Prostate gland (tissue), 2 donors: Measurements from ENCODE around the gene RIOK3.

Source experiments
- POLR2A ChIP-seq: fragments of 450-650 bp; IDR thresholded peaks from one replicate; pipeline ENCODE4 v1.6.1; 2016; ENCODE audit warnings: antibody characterized with exemption, mild to moderate bottlenecking
- TF ChIP-seq, protein P1 (sequence below), 4 experiments: fragments of 200-600 bp in 2 of 4; fragments of 450-650 bp in 2 of 4; sonication (generic) in 2 of 4; IDR thresholded peaks; 1 replicate in 3 of 4; 2 replicates in 1 of 4; pipeline ENCODE4 v1.5.1; 2016 to 2019; ENCODE audit warnings: antibody characterized with exemption in 4 of 4, mild to moderate bottlenecking in 2 of 4, moderate library complexity in 2 of 4

- no peak for TF ChIP-seq POLR2A
- TF ChIP-seq, protein P1, sequence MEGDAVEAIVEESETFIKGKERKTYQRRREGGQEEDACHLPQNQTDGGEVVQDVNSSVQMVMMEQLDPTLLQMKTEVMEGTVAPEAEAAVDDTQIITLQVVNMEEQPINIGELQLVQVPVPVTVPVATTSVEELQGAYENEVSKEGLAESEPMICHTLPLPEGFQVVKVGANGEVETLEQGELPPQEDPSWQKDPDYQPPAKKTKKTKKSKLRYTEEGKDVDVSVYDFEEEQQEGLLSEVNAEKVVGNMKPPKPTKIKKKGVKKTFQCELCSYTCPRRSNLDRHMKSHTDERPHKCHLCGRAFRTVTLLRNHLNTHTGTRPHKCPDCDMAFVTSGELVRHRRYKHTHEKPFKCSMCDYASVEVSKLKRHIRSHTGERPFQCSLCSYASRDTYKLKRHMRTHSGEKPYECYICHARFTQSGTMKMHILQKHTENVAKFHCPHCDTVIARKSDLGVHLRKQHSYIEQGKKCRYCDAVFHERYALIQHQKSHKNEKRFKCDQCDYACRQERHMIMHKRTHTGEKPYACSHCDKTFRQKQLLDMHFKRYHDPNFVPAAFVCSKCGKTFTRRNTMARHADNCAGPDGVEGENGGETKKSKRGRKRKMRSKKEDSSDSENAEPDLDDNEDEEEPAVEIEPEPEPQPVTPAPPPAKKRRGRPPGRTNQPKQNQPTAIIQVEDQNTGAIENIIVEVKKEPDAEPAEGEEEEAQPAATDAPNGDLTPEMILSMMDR (IDR thresholded peaks at IDR 0.05) = no peak
Observed at GRCh38 chr18:23512641-23513040, 59.6 kb downstream of the RIOK3 start.
